Measurements from ENCODE around the gene LSM10. TPM values are rescaled to one million over a fixed set of nuclear protein-coding genes. Genes with fewer than 3 reads are reported as not detected.

The LSM10 gene
- polyA plus RNA-seq, 12 donors, result 18.8 to 29.3 (median 20.7) TPM; not detected in 1

DNA sequence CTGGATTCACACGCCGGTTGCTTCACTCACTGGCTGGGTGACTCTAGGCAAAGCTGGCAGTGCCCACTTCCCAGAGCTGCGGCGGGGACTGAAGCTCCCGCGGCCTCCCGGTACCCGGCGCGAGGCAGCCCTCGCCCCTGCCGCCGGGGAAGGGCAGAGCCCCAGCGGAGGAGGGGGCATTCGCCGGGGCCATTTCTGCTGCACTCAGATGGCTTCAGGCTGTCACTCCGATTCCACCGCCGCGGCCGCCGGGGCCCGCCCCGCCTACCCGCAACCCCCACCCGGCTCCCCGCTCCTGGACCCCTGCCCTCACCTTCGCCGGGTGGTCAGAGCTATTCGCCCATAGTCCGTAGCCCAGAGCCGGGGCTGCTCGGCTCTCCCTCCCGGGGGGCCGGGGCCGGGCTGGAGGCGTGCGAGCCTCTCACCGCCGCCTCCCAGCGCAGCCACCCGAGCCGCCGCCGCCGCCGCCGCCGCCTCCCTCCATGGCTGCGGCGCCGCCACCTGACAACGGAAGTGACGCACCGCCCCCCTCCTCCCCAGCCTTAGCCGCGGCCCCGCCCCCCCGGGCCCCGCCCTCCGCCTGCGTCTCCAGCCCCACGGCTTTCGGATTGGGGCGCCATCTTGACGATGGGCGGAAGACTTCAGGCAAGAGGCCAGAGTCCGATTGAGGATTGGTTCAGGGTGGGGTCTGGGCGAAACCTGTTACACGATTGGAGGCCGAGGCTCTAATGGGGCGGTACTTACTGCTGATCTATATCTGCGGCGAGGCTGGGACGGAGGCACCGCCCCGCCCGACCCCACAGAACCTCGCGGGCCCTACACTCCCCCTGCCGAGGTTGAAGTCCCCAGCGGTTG is 12.1 kb downstream of the LSM10 start, which contains the start of gene STK40:
Gene STK40, minus strand, starts transcription at position 515 of the 855 bp plus-strand sequence. CDS start 24,592 bp downstream, outside the sequence.
- DNase-seq, result peak; percentile 99

DNA sequence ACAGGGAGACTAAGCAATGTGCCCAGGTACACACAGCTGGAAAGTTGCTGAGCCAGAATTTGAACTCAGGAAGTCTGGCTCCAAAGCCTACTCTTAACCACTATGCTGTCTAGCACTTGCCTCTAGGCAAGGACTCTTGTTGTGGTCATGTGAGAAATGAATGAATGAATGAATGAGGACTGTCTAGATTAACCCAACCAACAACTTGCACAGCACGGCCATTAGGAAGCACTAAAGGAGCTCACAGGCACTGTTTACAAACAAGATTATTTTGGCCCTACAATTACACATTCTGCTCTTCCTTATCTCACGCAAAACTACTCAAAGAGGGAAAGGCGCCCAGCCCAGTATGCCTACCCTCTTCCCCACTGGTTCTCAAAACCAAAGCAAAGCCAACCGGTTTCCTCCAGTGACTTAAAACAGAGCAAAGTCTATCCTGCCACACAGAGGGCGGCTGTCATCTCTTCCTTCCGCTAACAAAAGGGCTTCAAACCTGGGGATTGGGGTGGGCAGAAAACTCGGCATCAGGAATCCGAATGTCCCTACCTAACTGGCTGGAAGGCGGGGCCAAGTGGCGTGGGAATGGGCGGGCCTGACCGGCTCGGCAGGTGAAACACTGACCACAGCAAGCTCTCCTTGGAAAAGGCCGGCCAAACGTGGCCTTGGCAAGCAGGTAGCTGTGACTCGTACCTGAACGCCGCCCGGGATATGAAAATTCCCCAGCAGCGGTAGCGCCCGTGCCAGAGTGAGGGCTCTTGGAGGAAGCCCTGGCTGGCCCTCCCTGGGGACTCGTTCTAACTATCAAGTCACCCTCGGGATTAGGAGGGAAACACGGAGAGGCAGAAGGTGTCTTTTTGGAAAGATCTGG is 12.9 kb downstream of the LSM10 start:
- DNase-seq, result no peak

DNA sequence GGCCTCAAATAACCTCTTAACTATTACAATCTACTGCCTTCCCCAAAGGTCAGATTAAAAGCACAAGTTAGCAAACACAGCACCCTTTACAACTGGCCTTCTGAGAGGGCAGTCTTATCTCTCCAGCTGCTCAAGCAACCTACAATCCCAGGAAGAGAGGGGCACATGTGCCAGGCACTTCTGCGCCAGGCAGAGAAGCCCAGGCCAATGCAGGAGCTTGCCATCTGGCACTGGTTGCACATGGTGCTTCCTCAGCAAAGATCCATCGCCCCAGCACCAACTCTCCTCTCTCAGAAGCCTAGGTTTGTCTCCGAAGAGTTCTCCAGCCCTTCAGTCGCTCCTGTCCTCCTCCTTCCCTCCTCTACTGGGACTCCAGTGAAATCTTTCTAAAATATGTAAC is 14.5 kb downstream of the LSM10 start:
- DNase-seq, result no peak

DNA sequence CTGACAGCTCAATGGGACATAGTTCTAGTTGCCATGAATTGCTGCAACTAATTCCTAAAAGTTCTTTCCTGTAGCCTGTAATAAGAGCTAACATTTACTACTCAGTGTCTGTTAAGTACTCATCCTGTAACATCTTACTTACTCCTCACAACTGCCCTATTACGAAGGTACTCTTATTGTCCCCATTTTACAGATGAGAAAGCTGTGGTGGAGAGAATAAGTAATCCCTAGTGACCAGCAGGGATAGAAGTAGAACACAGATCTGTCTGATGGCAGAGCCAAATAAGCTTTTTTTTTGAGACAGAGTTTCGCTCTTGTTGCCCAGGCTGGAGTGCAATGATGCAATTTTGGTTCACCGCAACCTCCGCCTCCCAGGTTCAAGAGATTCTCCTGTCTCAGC is 15.0 kb downstream of the LSM10 start:
- DNase-seq, result no peak

DNA sequence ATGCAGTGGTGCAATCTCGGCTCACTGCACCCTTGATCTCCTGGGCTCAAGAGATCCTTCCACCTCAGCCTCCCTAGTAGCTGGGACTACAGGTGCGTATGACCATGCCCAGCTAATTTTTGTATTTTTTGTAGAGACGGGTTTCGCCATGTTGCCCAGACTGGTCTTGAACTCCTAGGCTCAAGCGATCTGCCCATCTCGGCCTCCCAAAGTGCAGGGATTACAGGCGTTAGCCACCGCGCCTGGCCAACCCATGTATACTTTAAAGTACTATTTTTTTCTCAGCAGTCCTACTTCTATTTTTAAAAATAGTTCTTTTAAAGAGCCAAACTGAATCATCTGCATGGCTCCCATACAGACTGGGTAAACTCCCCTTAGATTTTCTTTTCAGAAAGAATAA is 15.5 kb downstream of the LSM10 start:
- no peak for DNase-seq

DNA sequence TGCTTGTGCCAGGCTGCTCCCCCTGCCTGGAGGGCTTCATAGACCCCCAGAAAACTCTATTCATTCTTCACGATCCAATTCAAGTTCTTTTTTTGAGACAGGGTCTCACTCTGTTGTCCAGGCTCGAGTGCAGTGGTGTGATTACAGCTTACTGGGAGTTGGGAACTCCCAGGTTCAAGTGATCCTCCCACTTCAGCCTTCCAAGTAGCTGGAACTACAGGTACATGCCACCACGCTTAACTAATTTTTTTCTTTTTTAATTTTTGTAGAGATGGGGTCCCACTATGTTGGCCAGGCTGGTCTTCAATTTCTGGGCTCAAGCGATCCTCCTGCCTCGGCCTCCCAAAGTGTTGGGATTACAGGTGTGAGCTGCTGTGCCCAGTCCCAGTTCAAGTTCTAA is 16.3 kb downstream of the LSM10 start:
- DNase-seq, result no peak

DNA sequence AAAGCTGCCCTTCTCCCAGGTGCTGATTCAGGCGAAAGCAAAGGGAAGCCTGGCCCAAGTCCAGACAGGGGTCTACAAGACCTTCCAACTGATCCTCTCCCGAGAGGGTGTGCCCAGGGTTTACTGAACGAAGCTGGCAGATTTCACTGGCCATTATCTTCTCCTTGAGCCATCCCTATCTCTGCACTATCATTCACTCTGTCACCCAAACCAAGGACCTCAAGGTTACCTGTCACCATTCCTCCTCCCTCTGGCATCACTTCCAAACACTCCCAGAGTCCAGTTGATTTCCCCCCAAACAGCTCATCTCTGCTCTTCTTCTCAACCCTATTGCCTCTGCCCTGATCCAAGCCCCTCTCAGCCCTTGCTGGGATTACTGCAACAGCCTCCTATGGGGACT is 16.9 kb downstream of the LSM10 start:
- DNase-seq, result no peak

DNA sequence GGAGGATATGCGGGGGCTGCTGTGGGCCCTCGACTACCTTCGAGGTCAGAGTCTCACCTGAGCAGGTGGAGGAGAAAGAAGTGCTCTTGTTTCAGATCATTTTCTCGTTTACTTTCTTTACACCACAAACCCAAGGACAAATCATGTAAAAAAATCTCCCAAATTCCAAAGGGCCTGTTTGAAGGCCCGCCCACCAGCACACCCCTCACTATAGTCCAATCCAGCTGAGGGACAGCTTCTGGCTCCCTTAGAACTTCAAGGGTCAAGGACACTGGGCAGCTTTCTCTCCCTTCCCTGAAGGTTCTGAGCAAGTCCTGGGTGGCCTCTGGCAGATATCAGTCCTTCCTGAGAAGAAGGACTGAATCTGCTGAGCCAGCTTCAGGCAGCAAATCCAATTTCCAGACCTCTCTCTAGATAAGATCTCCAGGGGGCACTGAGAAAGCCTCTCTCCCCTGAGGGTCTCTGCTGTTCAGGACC is 17.5 kb downstream of the LSM10 start:
- no peak for DNase-seq

DNA sequence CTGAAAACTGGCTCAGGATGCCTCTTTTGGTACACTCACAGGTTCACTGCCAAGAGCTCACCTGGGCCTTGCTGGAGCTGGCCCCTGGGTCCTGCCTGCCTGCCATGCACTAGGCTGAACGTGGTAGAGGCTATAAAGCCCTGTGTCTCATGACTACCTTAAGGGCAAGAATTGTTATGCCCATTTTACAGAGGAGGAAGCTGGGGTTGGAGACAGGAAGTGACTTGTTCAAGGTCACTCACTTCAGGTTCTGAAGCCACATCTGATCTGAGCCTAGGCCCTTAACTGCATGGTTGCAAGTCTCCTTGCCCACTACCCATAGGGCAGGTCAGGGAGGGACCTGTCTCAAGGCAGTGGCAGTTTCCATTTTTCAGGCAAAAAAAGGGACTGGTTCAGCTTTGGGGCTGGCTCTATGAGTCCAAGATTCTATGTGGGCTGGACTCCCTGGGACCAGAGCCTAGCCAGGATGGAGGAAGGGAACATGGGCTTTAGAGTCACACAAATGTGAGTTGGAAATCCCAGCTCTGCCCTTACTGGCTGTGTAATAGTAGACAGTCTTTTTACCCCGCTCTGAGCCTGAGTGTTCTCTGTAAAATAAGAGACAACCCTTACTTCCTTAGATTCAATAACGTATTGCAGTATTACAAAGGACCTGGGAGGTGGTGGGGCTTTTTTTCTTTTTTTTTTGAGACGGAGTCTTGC is 19.8 kb downstream of the LSM10 start:
- no peak for DNase-seq

DNA sequence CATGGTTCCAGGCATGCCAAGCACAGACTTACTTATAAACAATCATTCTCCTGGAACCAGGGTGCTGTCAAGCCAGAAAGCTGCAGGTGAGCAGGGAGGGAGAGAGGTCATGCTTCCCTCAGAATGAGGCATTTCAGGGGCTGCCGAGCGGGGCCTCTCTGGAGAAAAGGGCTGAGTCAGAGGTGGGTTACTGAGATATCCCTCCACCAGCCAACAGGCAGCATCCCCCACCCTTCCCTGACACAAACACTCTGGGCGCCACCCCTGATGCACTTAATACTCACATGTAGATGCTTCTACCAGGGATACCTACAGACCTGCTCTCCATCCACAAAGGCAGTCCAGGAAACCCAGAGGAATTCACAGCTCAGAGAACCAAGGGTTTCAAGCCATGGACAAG is 25.1 kb downstream of the LSM10 start:
- DNase-seq, result no peak

DNA sequence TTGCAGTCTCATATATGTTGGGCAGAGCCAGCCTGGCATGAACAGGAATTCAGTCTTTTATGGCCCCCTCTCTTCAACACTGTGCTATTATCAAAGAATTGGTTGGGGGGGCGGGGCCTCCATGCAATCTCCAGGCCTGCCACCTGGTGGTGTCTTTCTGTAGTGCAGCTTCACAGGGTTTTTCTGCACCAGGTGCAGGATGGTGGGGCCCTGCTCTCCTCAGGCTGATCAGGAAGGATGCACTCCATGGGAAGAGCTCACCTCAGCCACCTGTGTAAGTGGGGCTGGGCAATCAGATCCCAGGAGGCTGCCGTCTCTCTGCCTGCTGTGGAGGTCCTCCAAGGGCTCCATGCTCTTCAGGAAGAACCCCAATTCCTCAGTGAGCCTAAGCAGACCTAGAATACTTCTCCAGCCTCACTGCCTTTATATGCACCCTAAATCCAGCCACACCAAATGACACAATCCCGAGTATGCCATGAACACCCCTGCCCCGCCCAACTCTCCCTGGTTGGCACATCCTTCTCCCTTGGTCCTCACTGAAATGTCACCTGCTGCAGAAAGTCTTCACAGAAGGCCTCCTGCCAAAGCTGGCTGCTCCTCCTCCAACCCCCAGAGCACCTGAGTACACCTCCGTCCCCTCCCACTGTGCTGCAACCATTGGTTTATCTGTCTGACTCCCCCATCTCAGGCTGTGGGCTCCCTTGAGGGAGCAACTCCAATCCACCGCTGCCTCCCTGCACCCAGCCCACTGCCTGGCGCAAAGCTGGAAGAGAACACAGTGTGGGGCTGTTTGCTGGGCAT is 28.4 kb downstream of the LSM10 start:
- DNase-seq, result peak; percentile 77

DNA sequence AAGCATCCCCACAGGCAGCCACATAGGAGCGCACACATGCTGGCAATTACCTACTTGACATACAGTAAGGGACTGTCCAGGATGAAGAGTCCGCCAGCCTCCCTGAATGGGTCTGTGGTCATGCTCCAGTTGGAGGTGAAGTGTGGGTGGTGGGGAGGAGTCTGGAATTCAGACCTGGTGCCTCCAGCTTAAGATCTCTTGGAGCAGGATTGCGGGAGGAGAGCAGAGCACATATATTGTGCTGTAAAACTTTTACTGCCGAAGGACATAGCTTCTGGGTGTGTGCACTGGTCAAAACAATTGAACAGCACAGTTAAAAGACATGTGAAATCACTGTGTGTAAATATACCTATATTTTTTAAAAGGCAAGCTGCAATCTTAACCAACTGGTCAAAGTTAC is 29.9 kb downstream of the LSM10 start:
- no peak for DNase-seq

DNA sequence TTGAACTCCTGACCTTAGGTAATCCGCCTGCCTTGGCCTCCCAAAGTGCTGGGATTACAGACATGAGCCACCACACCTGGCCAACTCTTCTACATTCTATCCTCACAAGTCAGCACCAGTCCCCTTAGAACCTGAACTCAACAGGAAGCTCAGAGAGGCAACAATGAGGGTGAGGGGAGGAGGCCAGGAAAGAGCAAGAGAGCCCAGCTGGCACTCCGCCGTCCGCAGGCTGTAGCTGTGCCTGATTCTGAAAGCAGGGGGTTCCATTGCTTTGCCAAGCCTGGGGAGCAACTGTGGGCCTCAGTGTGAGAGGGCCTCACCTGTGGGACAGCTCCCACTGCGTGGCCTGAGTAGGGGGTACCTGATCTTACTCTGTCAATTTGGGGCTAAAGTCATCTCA is 30.6 kb downstream of the LSM10 start:
- DNase-seq, result no peak

DNA sequence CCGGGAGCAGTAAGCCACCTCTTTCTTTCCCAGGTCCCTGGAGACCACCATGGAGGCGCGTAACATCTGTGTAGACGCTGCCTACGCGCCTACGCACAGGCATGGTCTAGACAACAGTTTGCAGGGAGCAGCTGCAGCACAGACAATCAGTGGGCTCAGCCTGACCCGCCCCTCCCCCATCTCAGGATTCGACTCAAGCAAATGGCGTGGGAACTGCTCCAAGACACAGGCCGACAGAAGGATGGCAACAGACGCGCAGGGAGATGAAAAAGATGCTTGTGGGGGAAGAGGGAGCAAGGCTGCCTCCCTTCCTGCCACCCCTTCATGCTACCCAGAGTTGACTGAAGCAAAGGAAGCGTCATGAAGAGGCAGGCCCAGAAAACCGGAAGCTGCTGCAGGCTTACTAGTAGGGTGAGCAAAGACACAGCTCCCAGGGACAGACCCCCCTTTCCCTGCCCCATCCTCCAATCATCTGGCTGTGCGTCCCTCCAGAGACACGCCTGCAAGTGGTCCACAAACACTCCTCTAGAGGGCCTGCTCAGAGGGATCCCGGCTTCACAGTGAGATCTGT is 31.5 kb downstream of the LSM10 start:
- DNase-seq, result no peak

DNA sequence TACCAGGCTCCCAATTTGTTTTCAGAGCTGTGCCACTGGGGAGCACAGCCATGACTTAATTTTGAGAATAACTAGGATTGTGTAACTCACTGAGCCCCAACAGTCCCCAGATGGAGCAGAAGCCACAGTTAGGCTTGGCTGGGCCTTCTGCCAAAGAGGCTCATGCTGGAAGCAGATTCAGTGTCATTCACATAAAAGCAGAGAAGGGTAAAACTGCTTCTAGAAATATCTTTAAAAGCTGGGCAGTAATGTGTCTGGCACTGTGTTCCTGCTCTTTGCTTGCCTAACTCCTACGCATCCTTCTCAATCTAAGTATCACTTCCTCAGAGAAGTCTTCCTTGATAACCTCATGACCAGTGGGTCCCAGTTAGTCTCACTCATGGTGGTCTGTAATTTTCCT is 32.3 kb downstream of the LSM10 start:
- no peak for DNase-seq

DNA sequence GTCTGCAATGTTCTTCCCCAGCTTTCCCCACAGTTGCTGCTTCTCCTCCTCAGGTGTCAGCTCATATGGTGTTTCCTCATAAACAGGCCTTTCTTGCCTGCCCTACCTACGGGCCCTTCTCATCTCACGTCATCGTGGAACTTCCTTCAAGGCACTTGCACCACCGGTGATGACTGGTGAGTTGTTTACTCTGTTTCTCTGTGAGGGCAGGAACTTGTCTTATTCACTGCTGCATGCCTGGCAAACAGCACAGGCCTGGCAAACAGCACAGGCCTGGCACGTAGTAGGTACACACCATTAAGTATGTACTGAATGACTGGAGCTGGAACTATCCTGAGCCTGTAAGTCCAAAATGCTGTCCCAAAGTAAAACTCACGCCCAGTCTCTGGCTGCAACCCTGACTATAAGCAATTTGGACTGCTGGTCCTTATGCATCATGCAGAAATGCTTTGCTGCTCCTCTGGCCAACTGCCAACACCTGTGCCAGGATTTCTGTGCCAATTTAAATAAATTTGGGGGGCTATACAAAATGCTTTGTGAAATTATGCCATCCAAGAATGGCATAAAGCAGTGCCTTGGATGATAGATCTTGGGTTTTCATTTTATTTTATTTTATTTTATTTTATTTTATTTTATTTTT is 37.7 kb downstream of the LSM10 start:
- DNase-seq, result no peak

DNA sequence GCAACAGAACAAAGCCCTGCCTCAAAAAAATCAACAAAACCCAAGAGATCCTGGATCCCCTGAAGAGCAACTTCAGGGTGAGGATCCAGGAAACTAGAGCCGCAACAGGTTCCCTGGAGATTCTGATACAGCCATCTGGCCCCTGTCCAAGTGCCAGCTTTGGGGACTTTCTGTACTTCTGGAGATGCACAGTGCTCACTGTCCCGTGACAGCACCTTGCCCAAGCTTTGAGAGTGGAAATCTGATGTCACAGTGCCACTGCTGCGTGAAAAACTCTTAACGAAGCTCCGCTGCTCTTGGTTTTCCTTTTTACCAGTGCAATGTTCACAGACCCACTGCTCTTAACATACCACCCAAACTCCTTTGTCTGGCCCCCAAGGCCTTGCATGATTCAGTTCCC is 38.3 kb downstream of the LSM10 start:
- DNase-seq, result no peak

DNA sequence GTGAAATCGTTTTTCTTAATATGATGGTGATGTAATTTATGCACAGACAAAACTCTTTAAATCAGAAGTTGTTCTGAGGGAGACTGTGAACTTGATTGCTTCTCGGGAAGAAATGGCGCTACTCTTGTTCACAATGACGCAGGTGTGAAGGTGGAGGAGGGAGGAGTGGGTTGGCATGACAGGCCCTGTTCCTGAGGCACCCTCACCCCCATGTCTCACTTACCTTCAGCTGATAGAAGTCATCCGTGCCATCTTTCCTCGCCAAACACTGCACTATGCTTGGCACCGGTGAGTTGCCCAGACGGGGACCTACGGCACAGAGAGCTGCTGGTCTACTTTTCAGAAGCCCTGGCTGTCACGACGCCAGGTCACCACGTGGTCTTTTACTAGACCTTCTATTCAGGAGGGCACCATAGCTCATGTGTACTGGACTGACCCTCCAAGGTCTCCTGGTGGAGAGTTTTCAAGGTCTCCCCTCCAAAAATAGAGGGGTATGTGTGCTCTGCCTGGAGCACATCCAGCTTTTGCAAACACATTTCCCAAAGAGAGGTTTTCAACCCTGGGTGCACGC is 39.1 kb downstream of the LSM10 start:
- no peak for DNase-seq

DNA sequence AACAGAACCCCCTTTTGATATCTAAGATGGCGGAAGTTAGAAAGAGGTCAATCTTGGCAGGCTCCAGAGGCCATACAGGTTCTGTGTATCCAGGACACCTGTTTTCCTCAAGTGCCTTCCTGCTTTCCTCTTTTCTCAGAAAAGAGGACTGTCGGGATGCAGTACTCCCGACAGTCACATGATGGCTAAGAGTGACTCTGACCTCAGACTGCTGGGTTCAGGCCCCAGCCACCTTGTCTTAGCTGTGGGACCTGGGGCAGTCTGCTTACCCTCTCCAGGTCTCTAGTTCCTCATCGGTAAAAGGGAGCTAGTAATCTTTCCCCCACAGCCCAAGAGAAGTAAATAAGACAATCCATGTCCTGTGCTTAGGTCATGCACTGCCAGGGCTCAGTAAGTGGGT is 41.9 kb downstream of the LSM10 start:
- no peak for DNase-seq

DNA sequence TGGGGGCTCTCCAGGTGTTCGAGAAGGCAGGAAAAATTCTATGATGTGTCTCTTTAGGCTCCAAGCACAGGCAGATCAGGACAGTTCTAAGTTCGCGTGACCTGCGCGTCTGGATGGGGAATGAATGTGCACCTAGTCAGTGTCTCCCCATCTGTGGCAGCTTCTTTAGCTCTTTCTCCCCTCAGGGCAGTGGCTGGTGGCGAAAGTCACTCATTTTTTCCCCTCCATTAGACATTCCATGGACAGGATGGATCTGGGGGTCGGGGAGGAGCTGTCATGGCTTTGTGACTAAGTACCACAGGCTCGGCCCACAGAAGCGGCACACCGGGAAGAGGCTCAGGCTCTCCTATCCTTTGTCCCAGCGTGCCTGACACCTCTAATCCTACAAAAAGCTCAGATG is 43.2 kb downstream of the LSM10 start:
- DNase-seq, result no peak

Measured in muscle of arm (tissue), 12 donors.